HepG2 (cell line): ENCODE results near the gene SPSB2. TPM values are rescaled to one million over a fixed set of nuclear protein-coding genes. Genes with fewer than 3 reads are reported as not detected.

ENCODE experiments used
- AHR ChIP-seq: IDR thresholded peaks from 2 replicates; pipeline ENCODE4 v1.6.1; 2018; ENCODE audit warnings: missing genetic modification reagents, missing compliant biosample characterization
- CENPBD1 ChIP-seq: sonication (generic); formaldehyde crosslinking; IDR thresholded peaks from 2 replicates; pipeline ENCODE4 v1.8.0; 2022; ENCODE audit warnings: missing genetic modification reagents, low read depth, mild to moderate bottlenecking, borderline replicate concordance
- HNF4G ChIP-seq, 2 experiments: sonication (generic) in 1 of 2; formaldehyde crosslinking in 1 of 2; IDR thresholded peaks; 2 replicates each; pipeline versions ENCODE4 v1.4.0 to v1.6.1; 2011 to 2020; ENCODE audit warnings: borderline replicate concordance in 2 of 2, low read depth in 2 of 2, mild to moderate bottlenecking in 2 of 2, low read length in 1 of 2, missing genetic modification reagents in 1 of 2, moderate library complexity in 1 of 2
- HOXA3 ChIP-seq: sonication (generic); formaldehyde crosslinking; IDR thresholded peaks from 2 replicates; pipeline ENCODE4 v1.5.0; 2020; ENCODE audit warnings: missing genetic modification reagents
- NFYB ChIP-seq: sonication (generic); formaldehyde crosslinking; IDR thresholded peaks from 2 replicates; pipeline ENCODE4 v1.4.0; 2020; ENCODE audit warnings: missing genetic modification reagents
- SRF ChIP-seq: IDR thresholded peaks from 2 replicates; pipeline ENCODE4 v1.6.1; 2011; ENCODE audit warnings: mild to moderate bottlenecking, low read depth, low read length, moderate library complexity
- ZFP36L1 ChIP-seq: sonication (generic); formaldehyde crosslinking; IDR thresholded peaks from 2 replicates; pipeline ENCODE4 v1.8.0; 2022; ENCODE audit warnings: mild to moderate bottlenecking, missing genetic modification reagents, moderate library complexity
- ZHX1 ChIP-seq: sonication (generic); formaldehyde crosslinking; IDR thresholded peaks from 2 replicates; pipeline ENCODE4 v1.8.1; 2022; ENCODE audit warnings: low read depth, mild to moderate bottlenecking, missing genetic modification reagents
- ZNF547 ChIP-seq: sonication (generic); formaldehyde crosslinking; IDR thresholded peaks from 2 replicates; pipeline ENCODE4 v1.5.1; 2020; ENCODE audit warnings: mild to moderate bottlenecking, missing genetic modification reagents
- ZNF556 ChIP-seq: sonication (generic); formaldehyde crosslinking; IDR thresholded peaks from 2 replicates; pipeline ENCODE4 v1.4.0; 2020; ENCODE audit warnings: mild to moderate bottlenecking, missing genetic modification reagents, borderline replicate concordance
- ZNF563 ChIP-seq: sonication (generic); formaldehyde crosslinking; IDR thresholded peaks from 2 replicates; pipeline ENCODE4 v1.8.0; 2022; ENCODE audit warnings: mild to moderate bottlenecking, moderate library complexity, missing genetic modification reagents
- ZNF589 ChIP-seq: sonication (generic); formaldehyde crosslinking; conservative IDR thresholded peaks from 2 replicates; pipeline ENCODE4 v1.8.0; 2022; ENCODE audit warnings: mild to moderate bottlenecking, moderate library complexity, missing genetic modification reagents
- ZNF598 ChIP-seq: sonication (generic); formaldehyde crosslinking; IDR thresholded peaks from 2 replicates; pipeline ENCODE4 v1.5.1; 2020; ENCODE audit warnings: mild to moderate bottlenecking, missing genetic modification reagents, borderline replicate concordance
- ZNF749 ChIP-seq: sonication (generic); formaldehyde crosslinking; IDR thresholded peaks from 2 replicates; pipeline ENCODE4 v1.8.0; 2022; ENCODE audit warnings: mild to moderate bottlenecking, missing genetic modification reagents, moderate library complexity, borderline replicate concordance
- polyA plus RNA-seq, 8 experiments: library from polyadenylated mRNA; depleted of rRNA in 3 of 8; stranded (reverse) in 7 of 8; unstranded in 1 of 8; fragments of >200 nt; fragmentation: Illumina TruSeq in 4 of 8; extraction: Trizol in 4 of 8; gene quantifications; 2 replicates each; pipeline versions ENCODE4 v1.2.1 to v1.2.3, GENCODE V29; 2011 to 2016; ENCODE audit warnings: low read depth in 4 of 8, missing spikeins in 1 of 8, mixed read lengths in 1 of 8; ENCODE audit not compliant: insufficient read depth in 1 of 8
- total RNA-seq, 5 experiments: library from RNA; depleted of rRNA; stranded (reverse); fragments of >200 nt; fragmentation: Illumina TruSeq; extraction: Trizol; gene quantifications; 2 replicates each; pipeline ENCODE4 v1.2.3, GENCODE V29; 2016; ENCODE audit warnings: low read depth in 1 of 5
- TF ChIP-seq, protein P1 (sequence below): IDR thresholded peaks from 2 replicates; pipeline ENCODE4 v1.6.1; 2018; ENCODE audit warnings: missing genetic modification reagents
- TF ChIP-seq, protein P2 (sequence below): sonication (generic); formaldehyde crosslinking; IDR thresholded peaks from 2 replicates; pipeline ENCODE4 v1.4.0; 2020; ENCODE audit warnings: missing genetic modification reagents
- TF ChIP-seq, protein P3 (sequence below): sonication (generic); formaldehyde crosslinking; IDR thresholded peaks from 2 replicates; pipeline ENCODE4 v1.9.0; 2021; ENCODE audit warnings: mild to moderate bottlenecking, missing genetic modification reagents

The SPSB2 gene
- total and polyA plus RNA-seq, 2 of the 13 experiments (the other 11 are each of a cell fraction or from before 2014, with no cell fraction given), result 2.0 to 6.2 TPM

DNA sequence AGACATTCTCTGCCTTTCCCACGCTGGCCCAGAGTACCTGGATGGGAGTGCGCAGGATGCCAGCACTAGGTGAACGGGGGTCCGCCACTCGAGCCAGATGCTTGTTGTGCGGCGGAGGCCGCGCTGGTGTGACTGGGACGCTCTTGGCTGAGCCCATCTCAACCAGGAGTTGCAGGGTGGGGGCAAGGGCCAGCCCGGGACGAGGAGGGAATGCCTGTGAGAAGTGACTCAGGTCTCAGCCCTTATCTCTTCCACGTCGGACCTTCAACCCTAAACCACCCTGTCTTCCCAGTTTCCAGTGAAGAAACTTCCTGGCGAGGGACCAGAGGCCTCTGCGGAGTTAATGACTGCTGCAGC, 22.3 kb downstream of the SPSB2 start (continued):
- TF ChIP-seq ZNF556 (no peak), ZNF598 (CRISPR knock-in tag) (0 out of 2 replicates have a peak, but pooled peaks have one; percentile 11), NFYB (CRISPR knock-in tag) (no peak), ZNF749 (CRISPR knock-in tag) (peak; percentile 12; the same call in 1 of the 2 replicates), ZNF547 (CRISPR knock-in tag) (no peak), CENPBD1 (CRISPR knock-in tag) (no peak), ZNF589 (CRISPR knock-in tag) (peak; percentile 63), ZFP36L1 (CRISPR knock-in tag) (no peak), SRF (no peak), AHR (no peak), ZHX1 (no peak), ZNF563 (CRISPR knock-in tag) (peak; percentile 22; the same call in 1 of the 2 replicates), HNF4G (IDR thresholded peaks at IDR 0.05; ENCODE audit: borderline replicate concordance, low read depth, low read length) (0 out of 2 replicates have a peak, but pooled peaks have one; percentile 10), HNF4G (CRISPR knock-in tag; IDR thresholded peaks at IDR 0.05; ENCODE audit: borderline replicate concordance, low read depth) (no peak), HOXA3 (CRISPR knock-in tag) (no peak)
- TF ChIP-seq, protein P1, sequence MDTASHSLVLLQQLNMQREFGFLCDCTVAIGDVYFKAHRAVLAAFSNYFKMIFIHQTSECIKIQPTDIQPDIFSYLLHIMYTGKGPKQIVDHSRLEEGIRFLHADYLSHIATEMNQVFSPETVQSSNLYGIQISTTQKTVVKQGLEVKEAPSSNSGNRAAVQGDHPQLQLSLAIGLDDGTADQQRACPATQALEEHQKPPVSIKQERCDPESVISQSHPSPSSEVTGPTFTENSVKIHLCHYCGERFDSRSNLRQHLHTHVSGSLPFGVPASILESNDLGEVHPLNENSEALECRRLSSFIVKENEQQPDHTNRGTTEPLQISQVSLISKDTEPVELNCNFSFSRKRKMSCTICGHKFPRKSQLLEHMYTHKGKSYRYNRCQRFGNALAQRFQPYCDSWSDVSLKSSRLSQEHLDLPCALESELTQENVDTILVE (CRISPR knock-in tag), result 0 out of 2 replicates have a peak, but pooled peaks have one; percentile 20
- TF ChIP-seq, protein P2, sequence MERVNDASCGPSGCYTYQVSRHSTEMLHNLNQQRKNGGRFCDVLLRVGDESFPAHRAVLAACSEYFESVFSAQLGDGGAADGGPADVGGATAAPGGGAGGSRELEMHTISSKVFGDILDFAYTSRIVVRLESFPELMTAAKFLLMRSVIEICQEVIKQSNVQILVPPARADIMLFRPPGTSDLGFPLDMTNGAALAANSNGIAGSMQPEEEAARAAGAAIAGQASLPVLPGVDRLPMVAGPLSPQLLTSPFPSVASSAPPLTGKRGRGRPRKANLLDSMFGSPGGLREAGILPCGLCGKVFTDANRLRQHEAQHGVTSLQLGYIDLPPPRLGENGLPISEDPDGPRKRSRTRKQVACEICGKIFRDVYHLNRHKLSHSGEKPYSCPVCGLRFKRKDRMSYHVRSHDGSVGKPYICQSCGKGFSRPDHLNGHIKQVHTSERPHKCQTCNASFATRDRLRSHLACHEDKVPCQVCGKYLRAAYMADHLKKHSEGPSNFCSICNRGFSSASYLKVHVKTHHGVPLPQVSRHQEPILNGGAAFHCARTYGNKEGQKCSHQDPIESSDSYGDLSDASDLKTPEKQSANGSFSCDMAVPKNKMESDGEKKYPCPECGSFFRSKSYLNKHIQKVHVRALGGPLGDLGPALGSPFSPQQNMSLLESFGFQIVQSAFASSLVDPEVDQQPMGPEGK (CRISPR knock-in tag), result no peak
- TF ChIP-seq, protein P3, sequence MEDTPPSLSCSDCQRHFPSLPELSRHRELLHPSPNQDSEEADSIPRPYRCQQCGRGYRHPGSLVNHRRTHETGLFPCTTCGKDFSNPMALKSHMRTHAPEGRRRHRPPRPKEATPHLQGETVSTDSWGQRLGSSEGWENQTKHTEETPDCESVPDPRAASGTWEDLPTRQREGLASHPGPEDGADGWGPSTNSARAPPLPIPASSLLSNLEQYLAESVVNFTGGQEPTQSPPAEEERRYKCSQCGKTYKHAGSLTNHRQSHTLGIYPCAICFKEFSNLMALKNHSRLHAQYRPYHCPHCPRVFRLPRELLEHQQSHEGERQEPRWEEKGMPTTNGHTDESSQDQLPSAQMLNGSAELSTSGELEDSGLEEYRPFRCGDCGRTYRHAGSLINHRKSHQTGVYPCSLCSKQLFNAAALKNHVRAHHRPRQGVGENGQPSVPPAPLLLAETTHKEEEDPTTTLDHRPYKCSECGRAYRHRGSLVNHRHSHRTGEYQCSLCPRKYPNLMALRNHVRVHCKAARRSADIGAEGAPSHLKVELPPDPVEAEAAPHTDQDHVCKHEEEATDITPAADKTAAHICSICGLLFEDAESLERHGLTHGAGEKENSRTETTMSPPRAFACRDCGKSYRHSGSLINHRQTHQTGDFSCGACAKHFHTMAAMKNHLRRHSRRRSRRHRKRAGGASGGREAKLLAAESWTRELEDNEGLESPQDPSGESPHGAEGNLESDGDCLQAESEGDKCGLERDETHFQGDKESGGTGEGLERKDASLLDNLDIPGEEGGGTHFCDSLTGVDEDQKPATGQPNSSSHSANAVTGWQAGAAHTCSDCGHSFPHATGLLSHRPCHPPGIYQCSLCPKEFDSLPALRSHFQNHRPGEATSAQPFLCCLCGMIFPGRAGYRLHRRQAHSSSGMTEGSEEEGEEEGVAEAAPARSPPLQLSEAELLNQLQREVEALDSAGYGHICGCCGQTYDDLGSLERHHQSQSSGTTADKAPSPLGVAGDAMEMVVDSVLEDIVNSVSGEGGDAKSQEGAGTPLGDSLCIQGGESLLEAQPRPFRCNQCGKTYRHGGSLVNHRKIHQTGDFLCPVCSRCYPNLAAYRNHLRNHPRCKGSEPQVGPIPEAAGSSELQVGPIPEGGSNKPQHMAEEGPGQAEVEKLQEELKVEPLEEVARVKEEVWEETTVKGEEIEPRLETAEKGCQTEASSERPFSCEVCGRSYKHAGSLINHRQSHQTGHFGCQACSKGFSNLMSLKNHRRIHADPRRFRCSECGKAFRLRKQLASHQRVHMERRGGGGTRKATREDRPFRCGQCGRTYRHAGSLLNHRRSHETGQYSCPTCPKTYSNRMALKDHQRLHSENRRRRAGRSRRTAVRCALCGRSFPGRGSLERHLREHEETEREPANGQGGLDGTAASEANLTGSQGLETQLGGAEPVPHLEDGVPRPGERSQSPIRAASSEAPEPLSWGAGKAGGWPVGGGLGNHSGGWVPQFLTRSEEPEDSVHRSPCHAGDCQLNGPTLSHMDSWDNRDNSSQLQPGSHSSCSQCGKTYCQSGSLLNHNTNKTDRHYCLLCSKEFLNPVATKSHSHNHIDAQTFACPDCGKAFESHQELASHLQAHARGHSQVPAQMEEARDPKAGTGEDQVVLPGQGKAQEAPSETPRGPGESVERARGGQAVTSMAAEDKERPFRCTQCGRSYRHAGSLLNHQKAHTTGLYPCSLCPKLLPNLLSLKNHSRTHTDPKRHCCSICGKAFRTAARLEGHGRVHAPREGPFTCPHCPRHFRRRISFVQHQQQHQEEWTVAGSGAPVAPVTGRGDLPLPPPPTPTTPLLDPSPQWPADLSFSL, result no peak
